NCI-H748 treated with DMSO at 0.1 percent for 48 hours (cell line): ENCODE results near the gene CXCL13.
A peak's percentile ranks its signal among the peaks of the same experiment; 100 is the strongest.
"Not testable (repeated sequence)": the region's sequence is repeated elsewhere in the genome, so short reads cannot be mapped to it uniquely, and the experiment has no call there.

ENCODE experiments used
- DNase-seq: peaks from one replicate; lab custom pipeline; 2025; lab: John Stamatoyannopoulos, UW

CXCL13 gene

DNA sequence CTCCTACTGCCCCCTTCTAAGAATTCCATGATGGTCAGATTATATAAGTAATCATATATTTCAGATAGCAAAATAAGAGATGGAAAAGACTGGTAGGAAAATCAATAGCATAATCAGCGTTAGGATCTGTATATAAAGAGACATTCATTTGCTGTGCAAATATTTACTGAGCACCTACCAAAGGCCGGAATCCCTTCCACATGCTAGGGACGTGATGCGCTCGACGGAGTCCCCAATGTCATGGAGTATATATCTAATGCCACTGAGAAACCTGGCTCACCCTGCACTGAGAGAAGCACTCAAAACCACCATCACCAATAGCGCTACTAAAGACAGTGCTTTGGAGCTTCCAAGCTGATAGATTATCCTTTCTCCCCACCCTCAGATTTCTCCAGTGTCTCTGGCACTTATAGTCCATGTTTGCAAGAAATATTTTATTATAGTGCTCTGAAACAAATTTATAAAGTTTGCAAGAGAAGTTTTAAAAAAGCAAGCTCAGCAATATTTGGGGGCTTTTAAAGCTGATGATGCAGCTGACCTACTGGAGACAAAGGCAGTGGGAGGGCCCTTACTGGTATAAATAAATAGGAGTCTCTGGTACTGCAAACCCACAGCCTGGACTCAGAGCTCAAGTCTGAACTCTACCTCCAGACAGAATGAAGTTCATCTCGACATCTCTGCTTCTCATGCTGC is at the start of gene CXCL13:
Gene CXCL13 (plus strand): TSS at position 611 of the 693 bp plus-strand sequence. CDS start 46 bp downstream, at position 657.
- DNase-seq, result peak; percentile 33

- DNase-seq, result no peak
Observed at GRCh38 chr4:77560170-77560569, 45.5 kb upstream of the CXCL13 start.

DNA sequence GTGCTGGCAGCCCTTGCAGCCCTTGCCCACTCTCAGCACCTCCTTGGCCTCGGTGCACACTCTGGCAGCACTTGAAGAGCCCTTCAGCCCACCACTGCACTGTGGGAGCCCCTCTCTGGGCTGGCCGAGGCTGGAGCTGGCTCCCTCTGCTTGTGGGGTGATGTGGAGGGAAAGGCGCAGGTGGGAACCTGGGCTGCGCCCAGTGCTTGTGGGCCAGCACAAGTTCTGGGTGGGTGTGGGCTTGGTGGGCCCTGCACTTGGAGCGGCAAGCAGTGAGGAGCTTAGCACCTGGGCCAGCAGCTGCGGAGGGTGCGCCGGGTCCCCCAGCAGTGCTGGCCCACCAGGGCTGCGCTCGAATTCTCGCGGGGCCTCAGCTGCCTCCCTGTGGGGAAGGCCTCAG is 43.9 kb upstream of the CXCL13 start:
- not testable (repeated sequence) for DNase-seq

GRCh38 chr4:77564231-77564630 is 41.4 kb upstream of the CXCL13 start:
- DNase-seq, result no peak

DNA sequence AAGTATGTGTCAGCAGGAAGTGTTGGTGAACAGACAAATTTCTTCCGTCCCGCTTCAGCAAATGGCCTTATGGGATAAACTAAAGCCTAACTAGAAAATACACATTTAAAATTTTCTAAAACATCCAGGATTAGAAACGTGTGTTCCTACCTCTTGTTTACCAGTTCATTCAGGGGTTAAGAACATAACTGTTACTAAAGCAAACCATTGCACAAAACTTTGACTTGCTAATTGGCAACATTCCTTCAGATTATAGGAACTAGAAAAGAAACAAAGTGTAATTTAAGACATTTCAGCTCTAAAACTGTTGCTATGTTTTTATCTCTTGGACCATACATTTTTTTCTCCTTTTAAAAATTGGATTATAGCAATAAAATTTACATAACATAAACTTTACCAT is 39.5 kb upstream of the CXCL13 start:
- DNase-seq, result no peak

DNA sequence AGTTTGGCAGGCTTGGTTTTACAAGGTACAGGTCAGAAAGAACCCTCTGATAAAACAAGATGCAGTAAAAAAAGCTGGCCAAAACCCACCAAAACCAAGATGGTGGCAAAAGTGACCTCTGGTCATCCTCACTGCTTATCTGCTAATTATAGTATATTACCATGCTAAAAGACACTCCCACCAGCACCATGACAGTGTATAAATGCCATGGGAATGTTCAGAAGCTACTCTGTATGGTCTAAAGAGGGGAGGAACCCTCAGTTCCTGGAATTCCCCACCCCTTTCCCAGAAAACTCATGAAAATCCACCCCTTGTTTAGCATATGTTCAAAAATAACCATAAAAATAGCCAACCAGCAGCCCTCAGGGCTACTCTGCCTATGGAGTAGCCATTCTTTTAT is 38.1 kb upstream of the CXCL13 start:
- DNase-seq, result no peak

DNA sequence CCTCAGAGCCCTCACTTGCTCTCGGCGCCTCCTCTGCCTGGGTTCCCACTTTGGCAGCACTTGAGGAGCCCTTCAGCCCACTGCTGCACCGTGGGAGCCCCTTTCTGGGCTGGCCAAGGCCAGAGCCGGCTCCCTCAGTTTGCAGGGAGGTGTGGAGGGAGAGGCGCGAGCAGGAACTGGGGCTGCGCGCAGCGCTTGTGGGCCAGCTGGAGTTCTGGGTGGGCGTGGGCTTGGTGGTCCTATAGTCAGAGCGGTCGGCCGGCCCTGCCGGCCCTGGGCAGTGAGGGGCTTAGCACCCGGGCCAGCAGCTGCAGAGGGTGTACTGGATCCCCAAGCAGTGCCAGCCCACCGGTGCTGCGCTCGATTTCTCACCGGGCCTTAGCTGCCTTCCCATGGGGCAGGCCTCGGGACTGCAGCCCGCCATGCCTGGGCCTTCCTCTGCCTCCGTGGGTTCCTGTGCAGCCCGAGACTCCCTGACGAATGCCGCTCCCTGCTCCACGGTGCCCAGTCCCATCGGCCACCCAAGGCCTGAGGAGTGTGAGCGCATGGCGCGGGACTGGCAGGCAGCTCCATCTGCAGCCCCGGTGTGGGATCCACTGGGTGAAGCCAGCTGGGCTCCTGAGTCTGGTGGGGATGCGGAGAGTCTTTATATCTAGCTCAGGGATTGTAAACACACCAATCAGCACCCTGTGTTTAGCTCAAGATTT is 35.0 kb upstream of the CXCL13 start:
- not testable (repeated sequence) for DNase-seq

GRCh38 chr4:77576351-77576750 is 29.3 kb upstream of the CXCL13 start:
- no peak for DNase-seq

GRCh38 chr4:77578145-77578544 is 27.5 kb upstream of the CXCL13 start:
- DNase-seq, result no peak

DNA sequence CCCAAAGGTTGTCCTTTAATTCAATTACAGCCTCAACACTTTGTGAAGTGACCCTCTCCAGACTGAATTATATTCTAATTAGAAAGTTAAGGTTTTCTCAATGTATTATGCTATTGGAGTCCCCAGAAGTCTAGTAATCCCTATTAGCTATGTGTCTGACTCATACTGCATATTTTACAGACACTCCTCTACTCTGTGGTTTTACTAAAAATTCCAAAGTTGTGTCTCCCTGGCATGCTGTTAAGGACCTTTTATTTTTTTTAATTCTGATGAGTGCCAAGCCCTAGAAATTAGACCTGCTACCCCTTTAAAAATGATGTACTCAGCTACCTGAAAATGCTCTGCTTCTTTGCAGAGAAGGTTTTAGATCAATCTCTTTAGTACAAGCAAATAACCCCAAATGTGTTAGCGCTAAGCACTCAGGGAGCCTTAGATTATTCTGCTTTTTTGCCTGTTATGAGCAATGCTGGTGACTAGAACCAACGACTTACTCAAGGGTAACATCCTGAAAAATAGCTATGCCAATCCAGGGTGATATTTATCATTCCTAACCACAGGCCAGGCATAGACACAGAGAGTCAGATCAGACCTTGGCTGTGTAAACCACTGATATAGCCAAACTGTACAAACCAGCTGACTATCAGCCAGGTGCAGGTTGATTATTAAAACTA is 26.1 kb upstream of the CXCL13 start:
- DNase-seq, result no peak

DNA sequence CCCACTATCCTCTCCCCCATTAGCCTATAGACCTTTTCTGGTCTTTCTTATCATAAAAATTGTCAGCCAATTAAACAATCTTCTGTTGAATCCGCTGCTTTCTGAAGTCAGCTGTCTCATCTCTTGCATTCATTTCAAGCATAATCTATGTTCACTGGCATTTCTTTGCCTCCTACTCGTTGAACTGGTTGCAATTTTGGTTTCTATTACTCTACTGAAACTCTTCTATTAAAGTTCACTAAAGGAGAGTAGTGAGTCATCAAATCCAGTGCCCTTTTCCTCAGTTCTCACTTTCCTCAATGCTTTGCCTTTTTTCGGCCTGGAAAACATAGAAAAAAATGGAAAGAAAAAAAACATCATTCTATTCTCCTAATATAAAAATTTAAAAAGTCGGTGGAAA is 23.9 kb upstream of the CXCL13 start:
- DNase-seq, result no peak

GRCh38 chr4:77582156-77582555 is 23.5 kb upstream of the CXCL13 start:
- DNase-seq, result no peak

DNA sequence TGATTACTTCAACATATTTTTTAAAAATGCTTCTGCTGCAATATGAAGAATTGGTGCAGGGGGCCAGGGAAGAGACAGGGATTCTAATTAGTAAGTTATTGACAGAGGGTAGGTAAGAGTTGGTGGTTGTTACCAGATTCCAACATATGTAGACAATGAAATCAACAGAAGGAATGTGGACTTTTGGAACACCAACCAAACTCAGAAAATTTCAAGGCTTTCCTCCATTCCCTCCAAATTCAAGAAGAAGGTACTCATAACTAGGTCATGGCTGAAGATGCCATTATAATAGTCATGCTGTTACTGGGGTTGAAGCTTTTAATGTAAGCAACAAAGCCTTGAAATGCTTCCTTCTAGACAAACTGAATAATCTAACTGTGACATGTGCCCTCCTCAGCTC is 22.9 kb upstream of the CXCL13 start:
- no peak for DNase-seq

- DNase-seq, result no peak
Observed at GRCh38 chr4:77586951-77587383, 18.7 kb upstream of the CXCL13 start.

DNA sequence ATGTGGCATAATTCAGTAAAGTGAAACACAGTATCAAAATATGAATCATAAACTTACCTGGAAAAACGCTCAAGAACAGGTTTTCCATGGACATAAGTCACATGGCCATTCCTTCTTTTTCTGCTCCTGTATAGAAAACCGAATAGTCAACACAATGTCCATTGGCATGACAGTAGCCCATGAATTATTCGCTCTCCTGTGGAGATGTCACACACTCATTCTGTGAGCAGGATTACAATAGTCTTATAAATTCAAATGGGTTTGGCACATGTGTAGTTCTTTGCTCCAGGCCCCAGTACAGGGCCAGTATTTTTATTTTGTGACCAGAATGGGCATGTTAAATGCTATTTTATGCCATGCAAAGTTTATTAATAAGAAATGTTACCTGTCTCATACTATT is 15.1 kb upstream of the CXCL13 start:
- no peak for DNase-seq

DNA sequence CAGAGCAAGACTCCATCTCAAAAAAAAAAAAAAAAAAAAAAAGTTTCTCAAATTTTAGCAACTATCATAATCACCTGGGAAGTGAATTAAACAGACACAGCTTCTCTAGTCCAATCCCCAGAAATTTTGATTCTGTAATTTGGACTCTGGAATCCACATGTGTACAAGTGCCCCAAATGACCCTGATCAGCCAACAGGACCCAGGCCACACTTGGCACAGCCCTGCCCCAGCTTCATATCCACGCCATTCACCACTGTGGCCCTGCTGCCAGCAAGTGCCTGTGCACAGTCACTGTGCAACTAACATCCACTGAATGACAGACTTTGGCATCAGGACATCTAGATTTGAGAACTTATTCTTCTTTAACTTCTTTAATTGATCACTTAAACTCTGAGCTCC is 14.1 kb upstream of the CXCL13 start:
- DNase-seq, result no peak

DNA sequence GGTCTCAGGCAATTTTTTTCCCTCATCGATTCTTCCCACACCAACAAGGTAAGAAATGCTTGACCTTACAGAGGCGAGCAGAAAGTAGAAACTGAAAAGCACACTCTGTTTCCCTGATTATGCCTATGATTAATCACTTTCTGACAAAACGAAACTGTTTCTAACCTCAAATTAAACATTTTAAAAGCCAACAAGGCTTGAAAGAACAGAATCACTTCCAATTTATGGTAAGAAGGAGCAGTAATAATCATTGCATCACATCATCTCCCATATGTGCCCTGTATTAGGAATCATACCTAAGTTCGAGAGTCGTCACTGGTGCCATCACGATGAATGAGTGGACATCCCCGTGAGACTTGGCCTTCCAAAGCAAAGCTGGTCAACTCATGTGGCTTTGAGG is 12.5 kb upstream of the CXCL13 start:
- DNase-seq, result no peak

DNA sequence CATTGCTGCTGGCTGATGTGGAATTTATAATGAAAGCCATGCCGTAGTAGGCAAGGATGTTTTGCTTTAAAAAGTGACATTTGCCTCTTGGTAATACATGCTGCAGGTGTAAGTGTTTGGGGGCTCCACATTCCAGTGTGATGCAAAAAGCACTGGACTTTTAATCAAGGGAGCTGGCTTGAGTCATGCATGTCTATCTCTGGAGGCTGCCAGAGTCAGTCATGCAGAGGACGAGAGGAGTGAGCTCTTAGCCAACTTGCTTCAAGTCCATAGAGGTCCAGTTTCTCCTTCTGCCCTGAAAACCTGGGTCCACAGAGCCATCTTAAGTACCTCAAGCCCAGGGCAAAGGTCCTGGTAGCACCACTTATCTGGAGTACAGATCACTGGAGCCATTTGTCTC is 11.6 kb upstream of the CXCL13 start:
- no peak for DNase-seq

DNA sequence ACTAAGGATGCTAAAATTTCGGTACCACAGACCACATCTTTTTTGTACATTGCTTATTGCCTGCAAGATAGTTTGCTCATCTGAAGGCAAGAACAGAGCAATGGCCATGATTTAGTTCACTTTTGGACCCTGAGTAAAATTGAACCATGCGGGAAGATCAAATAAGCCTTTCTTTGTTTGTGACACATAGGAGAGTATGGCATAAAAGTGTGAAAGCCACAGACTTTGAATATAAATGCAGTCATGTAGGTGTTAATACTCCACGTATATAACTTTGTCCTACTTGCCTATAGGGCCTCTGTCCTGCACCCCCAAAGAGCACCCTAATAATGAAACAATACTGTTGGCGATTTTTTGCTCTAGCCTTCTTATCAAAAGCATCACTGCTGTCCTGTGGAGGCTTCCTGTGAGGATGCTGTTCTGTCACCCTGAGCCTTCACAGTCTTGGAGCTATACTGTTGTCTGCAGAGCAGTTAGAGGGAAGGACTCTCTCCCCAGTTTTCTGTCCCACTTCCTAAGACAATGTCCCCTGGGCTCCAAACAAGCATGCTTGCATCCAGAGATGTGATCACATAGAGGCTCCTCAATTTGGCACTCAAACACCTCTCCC is 10.2 kb upstream of the CXCL13 start:
- DNase-seq, result no peak

DNA sequence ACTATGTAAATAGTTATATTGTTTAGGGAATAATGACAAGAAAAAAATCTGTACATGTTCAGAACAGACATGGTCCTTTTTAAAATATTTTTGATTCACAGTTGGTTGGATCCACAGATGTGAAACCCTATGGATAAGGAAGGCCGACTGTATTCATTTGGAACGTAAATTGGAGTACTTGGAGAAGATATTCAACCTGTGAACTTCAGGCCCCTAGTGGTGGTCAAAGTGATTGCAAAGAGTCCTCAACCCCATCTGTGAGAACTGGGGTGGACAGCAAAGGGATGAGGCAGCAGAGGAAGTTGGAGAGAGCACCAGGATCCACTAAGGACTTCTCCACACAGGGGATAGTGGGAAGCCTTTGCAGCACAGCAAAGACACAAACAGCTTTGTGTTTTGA is 6.2 kb upstream of the CXCL13 start:
- DNase-seq, result no peak

DNA sequence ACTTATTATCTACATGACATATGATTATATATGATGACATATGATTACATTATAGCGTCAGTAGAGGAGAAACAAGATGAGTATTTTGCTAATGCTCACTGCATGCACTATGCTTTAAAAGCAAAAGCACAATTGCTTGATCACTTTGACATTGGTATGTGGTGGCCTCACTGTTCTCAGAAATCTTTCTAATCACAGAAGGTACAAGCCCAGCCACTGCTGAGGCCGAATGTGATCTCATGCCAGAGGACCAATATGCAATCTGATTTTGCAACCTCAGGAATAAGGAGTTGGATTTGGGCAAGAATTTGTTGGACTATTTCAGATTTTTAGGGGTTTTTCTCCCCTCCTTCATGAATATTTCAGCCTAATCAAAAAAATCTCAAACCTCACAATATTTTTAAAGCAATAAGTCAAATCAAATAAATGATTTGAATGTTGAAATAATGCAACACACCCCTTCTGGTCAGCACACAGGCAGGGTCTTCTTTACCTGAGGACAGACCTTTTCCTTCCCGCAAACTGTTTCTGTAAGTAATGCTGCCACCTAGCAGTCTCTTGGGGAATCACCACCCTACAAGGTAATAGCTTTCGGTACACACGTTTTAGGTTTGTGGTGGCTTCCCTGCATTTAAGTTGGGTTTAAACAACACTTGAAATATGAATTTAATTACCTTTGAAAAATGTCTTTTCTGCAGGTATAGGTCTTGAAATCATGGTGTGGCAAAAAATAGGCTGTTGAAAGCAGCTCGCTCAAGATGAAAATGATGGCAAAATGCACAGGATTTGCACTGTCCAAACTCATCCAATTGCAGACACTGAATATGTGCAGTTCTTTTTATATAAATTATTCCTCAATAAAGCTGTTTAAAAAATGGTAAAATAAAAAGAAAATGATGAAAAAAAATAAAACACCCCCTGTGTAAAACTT is 4.8 kb upstream of the CXCL13 start:
- DNase-seq, result peak; percentile 6
